Cardiac muscle cell (in vitro differentiated cells and primary cell): Measurements from ENCODE around the gene NFKBIL1. TPM values are rescaled to one million over a fixed set of nuclear protein-coding genes. Genes with fewer than 3 reads are reported as not detected.

Experiments
- DNase-seq, 2 donors: peaks; one replicate each; pipeline versions ENCODE4 v3.0.0 to v3.0.0-alpha.2; 2010 to 2017; ENCODE audit warnings: low read depth in 1 of 2, low spot score in 1 of 2
- H3K27ac ChIP-seq: fragments of 200-600 bp; sonication (generic); 2 replicates; pipeline ENCODE4 v1.5.1; 2016
- H3K27me3 ChIP-seq: fragments of 200-600 bp; sonication (generic); 2 replicates; pipeline ENCODE4 v1.6.0; 2016; ENCODE audit warnings: control low read depth
- H3K36me3 ChIP-seq: fragments of 200-600 bp; sonication (generic); 2 replicates; pipeline ENCODE4 v1.5.1; 2016; ENCODE audit warnings: control low read depth
- H3K4me1 ChIP-seq: fragments of 200-600 bp; sonication (generic); 2 replicates; pipeline ENCODE4 v1.8.1; 2017; ENCODE audit warnings: low read depth, mild to moderate bottlenecking, mixed run types
- H3K4me3 ChIP-seq: fragments of 200-600 bp; sonication (generic); 2 replicates; pipeline ENCODE4 v1.5.1; 2016; ENCODE audit warnings: mild to moderate bottlenecking
- H3K9me3 ChIP-seq: fragments of 200-600 bp; sonication (generic); 2 replicates; pipeline ENCODE4 v1.5.1; 2017; ENCODE audit warnings: low read depth, mild to moderate bottlenecking, control low read depth
- CTCF ChIP-seq: IDR thresholded peaks from 2 replicates; pipeline ENCODE4 v1.5.1; 2012; ENCODE audit warnings: low read depth, mild to moderate bottlenecking, low read length
- polyA plus RNA-seq: library from polyadenylated mRNA; unstranded; fragments of >200 nt; fragmentation: Nextera tagmentation; extraction: Ambion mirVana; gene quantifications from 2 replicates; pipeline ENCODE4 v1.2.1, GENCODE V29; 2016
- total RNA-seq: library from RNA; depleted of rRNA; stranded (reverse); fragments of >200 nt; gene quantifications from 2 replicates; pipeline ENCODE4 v1.2.3, GENCODE V29; 2016

The NFKBIL1 gene
- total and polyA plus RNA-seq, 2 experiments from 2014 or later, result 38.4 to 51.2 TPM

DNA sequence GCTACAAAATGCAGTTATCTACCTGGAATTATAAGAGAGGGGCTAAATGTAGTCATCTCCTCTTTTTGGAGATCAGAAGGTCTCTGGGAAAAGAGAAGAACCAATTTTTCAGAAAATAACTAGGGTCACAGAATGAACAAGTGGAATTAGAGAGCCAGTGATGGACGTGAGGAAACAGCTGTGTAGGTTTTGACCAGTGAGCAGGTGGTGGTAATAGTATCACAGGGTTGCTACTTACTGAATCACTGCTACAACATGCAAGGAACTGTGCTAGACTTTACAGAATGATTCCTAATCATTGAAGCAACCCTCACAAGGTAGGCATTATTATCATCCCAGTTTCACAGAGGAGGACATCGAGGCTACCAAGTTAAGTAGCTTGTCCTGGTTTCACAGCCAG, 2.7 kb upstream of the NFKBIL1 start:
- no peak for DNase-seq
- H3K27ac ChIP-seq, result no peak overlapping the region
- no peak for TF ChIP-seq CTCF
- no peaks in the 10 kb centered on the region for H3K9me3 ChIP-seq
- peaks cover 18% of the 10 kb centered on the region for H3K36me3 ChIP-seq
- no peak overlapping the region for H3K4me3 ChIP-seq
- H3K4me1 ChIP-seq, result peaks cover 20% of the 10 kb centered on the region
- H3K27me3 ChIP-seq, result no peaks in the 10 kb centered on the region

- no peak for DNase-seq
- Histone ChIP-seq H3K27me3 (no peaks in the 10 kb centered on the region), H3K36me3 (peaks cover 14% of the 10 kb centered on the region), H3K27ac (no peak overlapping the region), H3K9me3 (no peaks in the 10 kb centered on the region), H3K4me3 (no peak overlapping the region), H3K4me1 (peaks cover 14% of the 10 kb centered on the region)
- TF ChIP-seq CTCF, result no peak
These were observed 2.1 kb upstream of the NFKBIL1 start for GRCh38 chr6:31545291-31545690.

- H3K9me3 ChIP-seq, result no peaks in the 10 kb centered on the region
- TF ChIP-seq CTCF, result peak; percentile 100
- H3K4me1 ChIP-seq, result peaks cover 10% of the 10 kb centered on the region
- peak within 1 kb of the TSS; percentile 54 for H3K27ac ChIP-seq
- peaks cover 12% of the 10 kb centered on the region for H3K36me3 ChIP-seq
- no peaks in the 10 kb centered on the region for H3K27me3 ChIP-seq
- peak within 1 kb of the TSS; percentile 56 for H3K4me3 ChIP-seq
- peak; percentile 93 for DNase-seq
These were observed 960 bp upstream of the NFKBIL1 start, which contains the start of gene ATP6V1G2 for GRCh38 chr6:31546339-31546957. Gene ATP6V1G2, minus strand, starts transcription at chr6:31546608. Its CDS starts 49 bp downstream, at chr6:31546559.

- H3K27me3 ChIP-seq, result no peaks in the 10 kb centered on the region
- peak overlapping the region; percentile 56 for H3K4me3 ChIP-seq
- peaks cover 7% of the 10 kb centered on the region for H3K4me1 ChIP-seq
- H3K27ac ChIP-seq, result peak overlapping the region; percentile 54
- DNase-seq, result no peak
- H3K9me3 ChIP-seq, result no peaks in the 10 kb centered on the region
- H3K36me3 ChIP-seq, result peaks cover 12% of the 10 kb centered on the region
- no peak for TF ChIP-seq CTCF
These were observed 527 bp downstream of the NFKBIL1 start for GRCh38 chr6:31547727-31548543.

DNA sequence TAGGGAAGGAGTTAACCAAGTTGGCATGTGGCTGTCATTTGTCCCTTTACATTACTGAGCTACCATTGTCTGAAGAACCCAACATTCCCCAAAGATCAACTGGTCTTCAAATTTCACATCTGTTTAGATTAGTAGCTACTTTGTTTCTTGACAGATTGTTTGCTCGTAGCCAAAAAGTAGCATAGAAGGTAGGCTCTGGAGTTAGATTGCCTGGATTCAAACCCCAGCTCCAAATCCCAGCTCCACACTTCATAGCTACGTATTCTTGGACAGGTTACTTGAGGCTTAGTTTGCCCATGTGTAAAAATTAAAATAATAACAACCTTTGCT, 1.1 kb downstream of the NFKBIL1 start:
- H3K27ac ChIP-seq, result no peak overlapping the region
- H3K9me3 ChIP-seq, result no peaks in the 10 kb centered on the region
- DNase-seq, result no peak
- H3K27me3 ChIP-seq, result no peaks in the 10 kb centered on the region
- no peak for TF ChIP-seq CTCF
- peaks cover 17% of the 10 kb centered on the region for H3K36me3 ChIP-seq
- peak overlapping the region; percentile 56 for H3K4me3 ChIP-seq
- H3K4me1 ChIP-seq, result peaks cover 6% of the 10 kb centered on the region
